Measurements from ENCODE around the gene ZNF593OS.

DNA sequence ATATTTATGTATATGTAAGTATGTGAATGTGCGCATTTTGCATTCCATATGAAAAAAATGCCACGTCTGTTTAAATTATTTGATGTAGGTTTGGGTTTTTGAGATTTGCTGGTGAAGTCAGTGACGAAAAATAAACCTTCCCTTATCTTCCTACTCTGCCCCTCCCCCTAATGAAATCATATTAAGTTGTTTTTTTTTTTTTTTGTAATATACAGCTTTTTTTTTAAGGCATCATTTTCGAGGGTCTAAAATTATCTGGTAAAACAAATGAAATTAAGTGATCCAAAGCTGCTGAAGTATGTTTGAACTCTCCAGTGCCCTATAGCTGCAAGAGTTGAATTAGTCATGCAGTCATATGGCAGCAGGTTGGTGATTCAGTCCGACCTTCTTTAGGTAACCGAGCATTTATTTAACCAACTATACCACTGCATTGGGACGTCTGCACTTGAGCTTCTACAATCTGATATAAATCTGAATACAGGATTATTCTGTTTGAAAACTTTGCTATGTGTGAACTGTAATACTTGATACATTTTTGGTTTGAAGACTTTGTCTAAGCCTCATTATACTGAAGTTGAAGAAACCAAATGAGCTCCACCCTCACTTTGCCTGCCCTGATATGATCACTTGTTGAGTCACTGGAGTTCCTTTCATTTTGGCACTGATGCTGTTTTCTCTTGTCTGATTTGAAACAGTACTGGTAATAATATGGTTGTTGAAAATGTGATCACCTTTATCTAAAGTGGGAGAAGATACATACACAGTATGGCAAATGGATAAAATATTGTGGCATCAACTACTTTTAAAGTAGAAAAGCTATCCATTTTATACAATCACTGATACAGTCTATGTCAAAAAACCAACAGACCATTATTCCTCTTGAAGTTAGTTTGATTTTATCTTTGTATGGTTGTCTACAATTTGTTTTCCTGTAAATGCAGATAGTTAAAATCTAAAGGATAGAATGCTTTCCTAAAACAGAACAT, 48.4 kb downstream of the ZNF593OS start:
- TF ChIP-seq, protein P1, sequence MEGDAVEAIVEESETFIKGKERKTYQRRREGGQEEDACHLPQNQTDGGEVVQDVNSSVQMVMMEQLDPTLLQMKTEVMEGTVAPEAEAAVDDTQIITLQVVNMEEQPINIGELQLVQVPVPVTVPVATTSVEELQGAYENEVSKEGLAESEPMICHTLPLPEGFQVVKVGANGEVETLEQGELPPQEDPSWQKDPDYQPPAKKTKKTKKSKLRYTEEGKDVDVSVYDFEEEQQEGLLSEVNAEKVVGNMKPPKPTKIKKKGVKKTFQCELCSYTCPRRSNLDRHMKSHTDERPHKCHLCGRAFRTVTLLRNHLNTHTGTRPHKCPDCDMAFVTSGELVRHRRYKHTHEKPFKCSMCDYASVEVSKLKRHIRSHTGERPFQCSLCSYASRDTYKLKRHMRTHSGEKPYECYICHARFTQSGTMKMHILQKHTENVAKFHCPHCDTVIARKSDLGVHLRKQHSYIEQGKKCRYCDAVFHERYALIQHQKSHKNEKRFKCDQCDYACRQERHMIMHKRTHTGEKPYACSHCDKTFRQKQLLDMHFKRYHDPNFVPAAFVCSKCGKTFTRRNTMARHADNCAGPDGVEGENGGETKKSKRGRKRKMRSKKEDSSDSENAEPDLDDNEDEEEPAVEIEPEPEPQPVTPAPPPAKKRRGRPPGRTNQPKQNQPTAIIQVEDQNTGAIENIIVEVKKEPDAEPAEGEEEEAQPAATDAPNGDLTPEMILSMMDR (IDR thresholded peaks at IDR 0.05; ENCODE audit: borderline replicate concordance, extremely low read depth, low read length, poor library complexity, severe bottlenecking), result no peak
- no peak for TF ChIP-seq EZH2 (IDR thresholded peaks at IDR 0.05; ENCODE audit: borderline replicate concordance, low read depth, low read length, severe bottlenecking)

Measured in DND-41 (cell line).